ENCODE measurements around the gene RAB27B. TPM values are rescaled to one million over a fixed set of nuclear protein-coding genes. Genes with fewer than 3 reads are reported as not detected.
"Not testable (repeated sequence)": the region's sequence is repeated elsewhere in the genome, so short reads cannot be mapped to it uniquely, and the experiment has no call there.

Gene RAB27B
- total and polyA plus RNA-seq, 2 experiments from 2014 or later = 4.5 to 13.1 TPM

GRCh38 chr18:54807303-54807702 lies 21.0 kb upstream of the RAB27B start:
- no peak for DNase-seq (ENCODE audit: low spot score)
- Histone ChIP-seq H3K4me1 (ENCODE audit: insufficient read depth) (no peaks in the 10 kb centered on the region), H2AFZ (no peak overlapping the region), H3K27me3 (no peaks in the 10 kb centered on the region), H3K79me2 (no peaks in the 10 kb centered on the region), H3K36me3 (replicated peaks; ENCODE audit: insufficient read depth, low read depth) (no peaks in the 10 kb centered on the region), H3K4me3 (no peak overlapping the region), H3K4me2 (no peak overlapping the region), H4K20me1 (ENCODE audit: insufficient read depth, poor library complexity, severe bottlenecking) (no peaks in the 10 kb centered on the region), H3K9me2 (replicated peaks; ENCODE audit: insufficient read depth) (no peaks in the 10 kb centered on the region), H3K27ac (no peak overlapping the region), H3K9me3 (ENCODE audit: low read depth) (no peaks in the 10 kb centered on the region)
- TF ChIP-seq, protein P1, sequence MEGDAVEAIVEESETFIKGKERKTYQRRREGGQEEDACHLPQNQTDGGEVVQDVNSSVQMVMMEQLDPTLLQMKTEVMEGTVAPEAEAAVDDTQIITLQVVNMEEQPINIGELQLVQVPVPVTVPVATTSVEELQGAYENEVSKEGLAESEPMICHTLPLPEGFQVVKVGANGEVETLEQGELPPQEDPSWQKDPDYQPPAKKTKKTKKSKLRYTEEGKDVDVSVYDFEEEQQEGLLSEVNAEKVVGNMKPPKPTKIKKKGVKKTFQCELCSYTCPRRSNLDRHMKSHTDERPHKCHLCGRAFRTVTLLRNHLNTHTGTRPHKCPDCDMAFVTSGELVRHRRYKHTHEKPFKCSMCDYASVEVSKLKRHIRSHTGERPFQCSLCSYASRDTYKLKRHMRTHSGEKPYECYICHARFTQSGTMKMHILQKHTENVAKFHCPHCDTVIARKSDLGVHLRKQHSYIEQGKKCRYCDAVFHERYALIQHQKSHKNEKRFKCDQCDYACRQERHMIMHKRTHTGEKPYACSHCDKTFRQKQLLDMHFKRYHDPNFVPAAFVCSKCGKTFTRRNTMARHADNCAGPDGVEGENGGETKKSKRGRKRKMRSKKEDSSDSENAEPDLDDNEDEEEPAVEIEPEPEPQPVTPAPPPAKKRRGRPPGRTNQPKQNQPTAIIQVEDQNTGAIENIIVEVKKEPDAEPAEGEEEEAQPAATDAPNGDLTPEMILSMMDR (IDR thresholded peaks at IDR 0.05; ENCODE audit: poor library complexity) = no peak
- no peak for TF ChIP-seq EZH2 (IDR thresholded peaks at IDR 0.05; ENCODE audit: borderline replicate concordance)
- TF ChIP-seq EZH2phosphoT487 (IDR thresholded peaks at IDR 0.05; ENCODE audit: low read depth, severe bottlenecking, unreplicated experiment) = no peak
- 85% methylated on average over 2 of the region's 2 CpGs for WGBS (ENCODE audit: low lambda C conversion rate, missing lambda C conversion rate)

GRCh38 chr18:54810662-54811061 lies 17.6 kb upstream of the RAB27B start:
- not testable (repeated sequence) for H3K9me2 ChIP-seq (replicated peaks; ENCODE audit: insufficient read depth); H2AFZ ChIP-seq; H3K79me2 ChIP-seq; H3K9me3 ChIP-seq (ENCODE audit: low read depth); H3K27me3 ChIP-seq; H3K36me3 ChIP-seq (replicated peaks; ENCODE audit: insufficient read depth, low read depth); DNase-seq (ENCODE audit: low spot score); H3K4me3 ChIP-seq; H3K4me2 ChIP-seq; H3K27ac ChIP-seq; H4K20me1 ChIP-seq (ENCODE audit: insufficient read depth, poor library complexity, severe bottlenecking); H3K4me1 ChIP-seq (ENCODE audit: insufficient read depth)
- 95% methylated on average over 5 of the region's 5 CpGs for WGBS (ENCODE audit: low lambda C conversion rate, missing lambda C conversion rate)

- H3K9me3 ChIP-seq (ENCODE audit: low read depth) = no peaks in the 10 kb centered on the region
- H3K4me1 ChIP-seq (ENCODE audit: insufficient read depth) = no peaks in the 10 kb centered on the region
- DNase-seq (ENCODE audit: low spot score) = no peak
- no peaks in the 10 kb centered on the region for H3K79me2 ChIP-seq
- no peaks in the 10 kb centered on the region for H3K9me2 ChIP-seq (replicated peaks; ENCODE audit: insufficient read depth)
- H3K36me3 ChIP-seq (replicated peaks; ENCODE audit: insufficient read depth, low read depth) = no peaks in the 10 kb centered on the region
- H3K27ac ChIP-seq = no peak overlapping the region
- no peaks in the 10 kb centered on the region for H4K20me1 ChIP-seq (ENCODE audit: insufficient read depth, poor library complexity, severe bottlenecking)
- no peak overlapping the region for H3K4me3 ChIP-seq
- no peak for TF ChIP-seq EZH2 (IDR thresholded peaks at IDR 0.05; ENCODE audit: borderline replicate concordance)
- TF ChIP-seq, protein P1 (IDR thresholded peaks at IDR 0.05; ENCODE audit: poor library complexity) = no peak
- H3K4me2 ChIP-seq = no peak overlapping the region
- no peaks in the 10 kb centered on the region for H3K27me3 ChIP-seq
- 90% methylated on average over 2 of the region's 2 CpGs for WGBS (ENCODE audit: low lambda C conversion rate, missing lambda C conversion rate)
- H2AFZ ChIP-seq = no peak overlapping the region
Measured at GRCh38 chr18:54812885-54813284, 15.4 kb upstream of the RAB27B start.

DNA sequence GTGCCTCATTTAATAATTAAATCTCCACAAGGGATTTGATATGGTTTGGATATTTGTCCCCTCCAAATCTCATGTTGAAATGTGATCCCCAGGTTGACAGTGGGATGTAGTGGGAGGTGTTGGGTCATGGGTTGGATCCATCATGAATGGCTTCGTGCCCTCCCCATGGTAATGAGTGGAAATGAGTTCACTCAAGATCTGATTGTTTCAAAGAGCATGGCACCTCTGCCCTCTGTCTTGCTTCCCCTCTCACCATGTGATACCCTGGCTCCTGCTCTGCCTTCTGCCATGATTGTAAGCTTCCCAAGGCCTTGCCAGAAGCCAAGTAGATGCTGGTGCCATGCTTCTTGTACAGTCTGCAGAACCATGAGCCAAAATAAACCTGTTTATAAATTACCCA lies 15.0 kb upstream of the RAB27B start:
- no peak overlapping the region for H3K4me2 ChIP-seq
- no peaks in the 10 kb centered on the region for H3K79me2 ChIP-seq
- no peaks in the 10 kb centered on the region for H4K20me1 ChIP-seq (ENCODE audit: insufficient read depth, poor library complexity, severe bottlenecking)
- H3K27me3 ChIP-seq = no peaks in the 10 kb centered on the region
- DNase-seq (ENCODE audit: low spot score) = no peak
- H3K4me3 ChIP-seq = no peak overlapping the region
- no peaks in the 10 kb centered on the region for H3K4me1 ChIP-seq (ENCODE audit: insufficient read depth)
- 95% methylated on average over 1 of the region's 1 CpG for WGBS (ENCODE audit: low lambda C conversion rate, missing lambda C conversion rate)
- no peaks in the 10 kb centered on the region for H3K9me3 ChIP-seq (ENCODE audit: low read depth)
- H3K36me3 ChIP-seq (replicated peaks; ENCODE audit: insufficient read depth, low read depth) = no peaks in the 10 kb centered on the region
- no peak overlapping the region for H3K27ac ChIP-seq
- no peak for TF ChIP-seq EZH2phosphoT487 (IDR thresholded peaks at IDR 0.05; ENCODE audit: low read depth, severe bottlenecking, unreplicated experiment)
- TF ChIP-seq EZH2 (IDR thresholded peaks at IDR 0.05; ENCODE audit: borderline replicate concordance) = no peak
- TF ChIP-seq, protein P1 (IDR thresholded peaks at IDR 0.05; ENCODE audit: poor library complexity) = no peak
- no peak overlapping the region for H2AFZ ChIP-seq
- no peaks in the 10 kb centered on the region for H3K9me2 ChIP-seq (replicated peaks; ENCODE audit: insufficient read depth)
